Fibroblast of villous mesenchyme (primary cell): ENCODE data around the gene ABCD1. TPM values are rescaled to one million over a fixed set of nuclear protein-coding genes. Genes with fewer than 3 reads are reported as not detected.

Experiments
- DNase-seq: peaks from one replicate; pipeline ENCODE4 v3.0.0-alpha.2; 2010; ENCODE audit warnings: low read depth
- H3K4me3 ChIP-seq: 2 replicates; pipeline ENCODE4 v1.5.1; 2011; ENCODE audit warnings: low read depth, mild to moderate bottlenecking, low read length
- total RNA-seq: library from RNA; depleted of rRNA; stranded (reverse); fragments of >200 nt; gene quantifications from 2 replicates; pipeline ENCODE4 v1.2.3, GENCODE V29; 2012
- TF ChIP-seq, protein P1 (sequence below): IDR thresholded peaks from 2 replicates; pipeline ENCODE4 v1.5.1; 2012; ENCODE audit warnings: low read depth, mild to moderate bottlenecking, low read length; ENCODE audit not compliant: insufficient read depth

Gene ABCD1
- total RNA-seq, 1 donor = 15.5 TPM

DNA sequence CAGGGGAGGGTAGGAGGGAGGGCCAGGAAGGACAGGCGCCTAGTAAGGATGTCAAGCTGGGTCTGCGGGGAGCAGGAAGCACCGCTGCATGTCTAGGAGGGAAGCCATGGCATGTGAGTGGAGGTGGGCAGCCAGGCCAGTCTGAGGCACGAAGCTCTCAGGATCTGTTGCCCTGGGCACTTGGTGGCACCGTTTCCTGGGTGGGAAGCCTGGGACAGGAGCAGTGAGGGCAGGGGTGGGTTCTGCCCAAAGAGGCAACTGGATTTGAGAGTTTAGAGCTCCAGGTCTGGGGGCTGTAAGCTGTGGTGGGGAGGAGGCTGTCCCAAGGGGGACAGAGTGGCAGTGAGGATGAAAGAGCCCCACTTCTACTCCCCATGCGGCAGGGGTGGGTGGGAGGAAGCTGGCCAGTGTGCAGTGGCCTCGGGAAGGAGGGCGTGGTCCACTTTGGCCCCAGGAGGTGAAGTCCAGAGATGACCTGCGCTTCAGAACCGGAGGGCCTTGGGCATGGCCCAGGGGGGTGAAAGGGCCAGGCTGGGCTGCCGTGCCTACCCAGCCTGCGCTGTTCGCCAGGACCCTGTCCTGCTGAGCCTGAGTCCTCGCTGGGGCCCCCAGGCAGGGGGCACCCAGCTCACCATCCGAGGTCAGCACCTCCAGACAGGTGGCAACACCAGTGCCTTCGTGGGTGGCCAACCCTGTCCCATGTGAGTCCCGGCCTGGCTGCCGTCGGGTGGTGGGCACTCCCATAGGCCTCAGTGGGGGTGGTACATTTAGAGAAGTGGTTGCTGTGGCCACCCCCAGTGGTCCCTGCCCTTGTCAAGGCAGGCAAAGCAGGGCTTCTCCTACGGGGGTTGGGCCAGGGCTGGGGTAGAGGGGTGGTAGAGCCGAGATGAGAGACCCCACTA is 47.9 kb downstream of the ABCD1 start:
- no peak overlapping the region for H3K4me3 ChIP-seq
- TF ChIP-seq, protein P1, sequence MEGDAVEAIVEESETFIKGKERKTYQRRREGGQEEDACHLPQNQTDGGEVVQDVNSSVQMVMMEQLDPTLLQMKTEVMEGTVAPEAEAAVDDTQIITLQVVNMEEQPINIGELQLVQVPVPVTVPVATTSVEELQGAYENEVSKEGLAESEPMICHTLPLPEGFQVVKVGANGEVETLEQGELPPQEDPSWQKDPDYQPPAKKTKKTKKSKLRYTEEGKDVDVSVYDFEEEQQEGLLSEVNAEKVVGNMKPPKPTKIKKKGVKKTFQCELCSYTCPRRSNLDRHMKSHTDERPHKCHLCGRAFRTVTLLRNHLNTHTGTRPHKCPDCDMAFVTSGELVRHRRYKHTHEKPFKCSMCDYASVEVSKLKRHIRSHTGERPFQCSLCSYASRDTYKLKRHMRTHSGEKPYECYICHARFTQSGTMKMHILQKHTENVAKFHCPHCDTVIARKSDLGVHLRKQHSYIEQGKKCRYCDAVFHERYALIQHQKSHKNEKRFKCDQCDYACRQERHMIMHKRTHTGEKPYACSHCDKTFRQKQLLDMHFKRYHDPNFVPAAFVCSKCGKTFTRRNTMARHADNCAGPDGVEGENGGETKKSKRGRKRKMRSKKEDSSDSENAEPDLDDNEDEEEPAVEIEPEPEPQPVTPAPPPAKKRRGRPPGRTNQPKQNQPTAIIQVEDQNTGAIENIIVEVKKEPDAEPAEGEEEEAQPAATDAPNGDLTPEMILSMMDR = no peak
- no peak for DNase-seq

DNA sequence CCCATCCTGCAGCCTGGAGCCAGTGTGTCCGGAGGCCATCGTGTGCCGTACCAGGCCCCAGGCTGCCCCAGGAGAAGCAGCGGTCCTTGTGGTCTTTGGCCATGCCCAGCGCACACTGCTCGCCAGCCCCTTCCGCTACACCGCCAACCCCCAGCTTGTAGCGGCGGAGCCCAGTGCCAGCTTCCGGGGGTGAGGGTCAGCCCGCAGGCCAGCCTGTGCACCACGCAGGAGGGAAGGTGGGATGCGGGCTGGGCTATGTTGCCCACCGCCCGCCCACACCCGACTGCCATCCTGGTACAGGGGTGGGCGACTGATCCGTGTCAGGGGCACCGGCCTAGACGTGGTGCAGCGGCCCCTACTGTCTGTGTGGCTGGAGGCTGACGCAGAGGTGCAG is 48.6 kb downstream of the ABCD1 start:
- TF ChIP-seq, protein P1 = no peak
- no peak overlapping the region for H3K4me3 ChIP-seq
- DNase-seq = no peak

DNA sequence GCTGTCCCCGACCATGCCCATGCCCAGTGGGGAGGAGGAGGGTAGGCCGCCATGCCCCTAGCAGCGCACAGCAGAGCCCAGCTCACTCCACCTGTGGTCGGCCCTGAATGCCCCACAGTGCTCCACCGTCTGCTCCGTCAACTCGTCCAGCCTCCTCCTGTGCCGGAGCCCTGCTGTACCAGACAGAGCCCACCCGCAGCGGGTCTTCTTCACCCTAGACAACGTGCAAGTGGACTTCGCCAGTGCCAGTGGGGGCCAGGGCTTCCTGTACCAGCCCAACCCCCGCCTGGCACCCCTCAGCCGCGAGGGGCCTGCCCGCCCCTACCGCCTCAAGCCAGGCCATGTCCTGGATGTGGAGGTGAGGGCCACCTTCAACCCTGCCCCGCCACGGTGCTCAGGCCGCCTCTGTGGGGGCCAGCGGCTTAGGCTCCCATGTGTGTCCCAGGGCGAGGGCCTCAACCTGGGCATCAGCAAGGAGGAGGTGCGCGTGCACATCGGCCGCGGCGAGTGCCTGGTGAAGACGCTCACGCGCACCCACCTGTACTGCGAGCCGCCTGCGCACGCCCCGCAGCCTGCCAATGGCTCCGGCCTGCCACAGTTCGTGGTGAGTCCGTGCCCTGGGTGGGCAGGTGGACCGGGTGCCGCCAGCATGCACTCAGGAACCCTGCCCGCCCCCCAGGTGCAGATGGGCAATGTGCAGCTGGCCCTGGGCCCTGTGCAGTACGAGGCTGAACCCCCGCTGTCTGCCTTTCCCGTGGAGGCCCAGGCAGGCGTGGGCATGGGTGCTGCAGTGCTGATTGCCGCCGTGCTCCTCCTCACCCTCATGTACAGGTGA is 49.3 kb downstream of the ABCD1 start:
- no peak for DNase-seq
- TF ChIP-seq, protein P1 = no peak

DNA sequence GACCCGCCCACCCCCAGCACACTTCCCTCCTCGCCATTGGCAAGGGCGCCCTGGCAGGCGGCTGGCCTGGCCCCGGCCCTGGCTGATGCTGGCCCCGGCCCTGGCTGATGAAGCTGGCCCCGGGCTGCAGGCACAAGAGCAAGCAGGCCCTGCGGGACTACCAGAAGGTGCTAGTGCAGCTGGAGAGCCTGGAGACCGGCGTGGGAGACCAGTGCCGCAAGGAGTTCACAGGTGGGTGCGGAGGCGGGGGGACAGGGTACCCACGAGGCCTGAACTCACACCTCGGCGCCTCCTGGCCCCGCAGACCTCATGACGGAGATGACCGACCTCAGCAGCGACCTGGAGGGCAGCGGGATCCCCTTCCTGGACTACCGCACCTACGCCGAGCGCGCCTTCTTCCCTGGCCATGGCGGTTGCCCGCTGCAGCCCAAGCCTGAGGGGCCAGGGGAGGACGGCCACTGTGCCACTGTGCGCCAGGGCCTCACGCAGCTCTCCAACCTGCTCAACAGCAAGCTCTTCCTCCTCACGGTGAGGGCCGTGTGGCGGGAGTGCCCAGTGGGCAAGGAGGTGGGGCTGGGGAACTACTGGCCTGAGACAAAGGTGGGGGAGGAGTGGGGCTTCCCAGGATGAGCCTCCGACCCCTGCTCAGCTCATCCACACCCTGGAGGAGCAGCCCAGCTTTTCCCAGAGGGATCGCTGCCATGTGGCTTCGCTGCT is 50.1 kb downstream of the ABCD1 start:
- TF ChIP-seq, protein P1 = no peak
- DNase-seq = no peak

More for the DNA sequence above, 49.3 kb downstream of the ABCD1 start:
- no peak overlapping the region for H3K4me3 ChIP-seq

DNA sequence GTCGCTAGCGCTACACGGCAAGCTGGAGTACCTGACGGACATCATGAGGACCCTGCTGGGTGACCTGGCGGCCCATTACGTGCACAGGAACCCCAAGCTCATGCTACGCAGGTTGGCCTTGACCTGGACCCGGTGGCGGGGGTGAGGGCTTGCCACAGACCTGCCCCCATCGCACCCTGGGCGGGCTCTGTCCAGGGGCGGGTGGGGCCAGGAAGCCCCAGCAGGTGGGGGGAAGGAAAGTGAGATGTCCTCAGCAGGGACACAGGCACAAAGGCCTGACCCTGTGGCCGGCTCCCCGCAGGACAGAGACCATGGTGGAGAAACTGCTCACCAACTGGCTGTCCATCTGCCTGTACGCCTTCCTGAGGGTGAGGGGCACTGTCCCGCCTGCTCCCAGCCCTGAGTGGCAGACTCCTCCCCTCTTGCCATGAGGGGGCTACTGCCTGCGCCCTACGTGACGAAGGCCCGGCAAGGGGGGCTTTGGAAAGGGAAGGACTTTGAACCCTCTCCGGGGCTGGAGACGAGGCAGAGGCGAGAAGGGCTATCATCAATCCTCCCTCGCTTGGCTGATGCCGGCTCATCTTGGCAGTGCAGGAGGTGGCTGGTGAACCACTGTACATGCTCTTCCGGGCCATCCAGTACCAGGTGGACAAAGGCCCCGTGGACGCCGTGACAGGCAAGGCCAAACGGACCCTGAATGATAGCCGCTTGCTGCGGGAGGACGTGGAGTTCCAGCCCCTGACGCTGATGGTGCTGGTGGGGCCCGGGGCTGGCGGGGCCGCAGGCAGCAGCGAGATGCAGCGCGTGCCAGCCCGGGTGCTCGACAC is 50.9 kb downstream of the ABCD1 start:
- H3K4me3 ChIP-seq = no peak overlapping the region
- TF ChIP-seq, protein P1 = no peak
- DNase-seq = no peak

More for the DNA sequence above, 50.1 kb downstream of the ABCD1 start:
- H3K4me3 ChIP-seq = no peak overlapping the region

DNA sequence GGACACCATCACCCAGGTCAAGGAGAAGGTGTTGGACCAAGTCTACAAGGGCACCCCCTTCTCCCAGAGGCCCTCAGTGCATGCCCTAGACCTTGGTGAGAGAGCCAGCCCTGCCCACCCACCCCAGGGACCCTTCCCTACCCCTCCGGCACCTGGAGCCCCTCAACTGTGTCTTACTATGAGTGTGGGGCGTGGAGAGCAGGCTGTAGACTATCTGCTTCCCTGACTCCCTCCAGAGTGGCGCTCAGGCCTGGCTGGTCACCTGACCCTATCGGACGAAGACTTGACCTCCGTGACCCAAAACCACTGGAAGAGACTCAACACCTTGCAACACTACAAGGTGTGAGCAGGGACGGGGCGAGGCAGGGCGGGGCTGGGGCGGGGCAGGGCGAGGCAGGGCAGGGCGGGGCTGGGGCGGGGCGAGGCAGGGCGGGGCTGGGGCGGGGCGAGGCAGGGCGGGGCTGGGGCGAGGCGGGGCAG is 51.5 kb downstream of the ABCD1 start:
- TF ChIP-seq, protein P1 = no peak
- no peak for DNase-seq
- H3K4me3 ChIP-seq = no peak overlapping the region
